MCF 10A (cell line): ENCODE measurements around the gene SRP9. TPM values are rescaled to one million over a fixed set of nuclear protein-coding genes. Genes with fewer than 3 reads are reported as not detected.
"Not testable (repeated sequence)": the region's sequence is repeated elsewhere in the genome, so short reads cannot be mapped to it uniquely, and the experiment has no call there.

Experiments
- BruUV-seq: library from RNA; stranded (reverse); fragments of 400-500 nt; replicated peaks from 2 replicates; lab custom pipeline; 2021; lab: Mats Ljungman, UMichigan
- CTCF ChIA-PET: fragments of 300-600 bp; sonication (Branson Sonifier 250); formaldehyde crosslinking; extraction: SDS; loops from one replicate; lab custom pipeline; 2021; ENCODE audit warnings: antibody characterized with exemption, inconsistent platforms; lab: Yijun Ruan, JAX
- POLR2A ChIA-PET: fragments of 300-600, 350-650 bp; sonication (Branson Sonifier 250); formaldehyde crosslinking; extraction: SDS; loops from one replicate; lab custom pipeline; 2020; ENCODE audit warnings: antibody characterized with exemption, inconsistent platforms; lab: Yijun Ruan, JAX
- DNase-seq: peaks from one replicate; pipeline ENCODE4 v3.0.0-alpha.2; 2018; ENCODE audit not compliant: unreplicated experiment
- H3K27ac Mint-ChIP-seq: one replicate; pipeline ENCODE4 v1.8.0; 2022; ENCODE audit warnings: mild to moderate bottlenecking, low read depth, mixed read lengths; ENCODE audit not compliant: unreplicated experiment
- H3K27me3 Mint-ChIP-seq: one replicate; pipeline ENCODE4 v1.8.0; 2022; ENCODE audit warnings: mixed read lengths; ENCODE audit not compliant: insufficient read depth, unreplicated experiment
- H3K36me3 Mint-ChIP-seq: one replicate; pipeline ENCODE4 v1.8.0; 2022; ENCODE audit warnings: mild to moderate bottlenecking, moderate library complexity, mixed read lengths; ENCODE audit not compliant: insufficient read depth, unreplicated experiment
- H3K4me1 Mint-ChIP-seq: one replicate; pipeline ENCODE4 v1.8.0; 2022; ENCODE audit warnings: mixed read lengths; ENCODE audit not compliant: insufficient read depth, unreplicated experiment
- H3K4me3 Mint-ChIP-seq: one replicate; pipeline ENCODE4 v1.8.0; 2022; ENCODE audit warnings: mild to moderate bottlenecking, moderate library complexity, mixed read lengths; ENCODE audit not compliant: unreplicated experiment
- H3K9me3 Mint-ChIP-seq: one replicate; pipeline ENCODE4 v1.8.0; 2022; ENCODE audit warnings: mixed read lengths; ENCODE audit not compliant: unreplicated experiment
- intact Hi-C: fragments of 100-400 bp; cut with micrococcal nuclease; formaldehyde crosslinking; loops from 2 replicates; pipeline ENCODE4 v1.14.1; 2022
- total RNA-seq: library from RNA; stranded (reverse); gene quantifications from 2 replicates; pipeline ENCODE4 v1.2.3, GENCODE V29; 2022
- TF ChIP-seq, protein P1 (sequence below): fragments of 200-600 bp; IDR thresholded peaks from one replicate; pipeline ENCODE4 v1.8.0; 2022; ENCODE audit warnings: antibody characterized with exemption, mild to moderate bottlenecking; ENCODE audit not compliant: unreplicated experiment

Gene SRP9
- total RNA-seq, 1 experiment from 2014 or later: 417 TPM

DNA sequence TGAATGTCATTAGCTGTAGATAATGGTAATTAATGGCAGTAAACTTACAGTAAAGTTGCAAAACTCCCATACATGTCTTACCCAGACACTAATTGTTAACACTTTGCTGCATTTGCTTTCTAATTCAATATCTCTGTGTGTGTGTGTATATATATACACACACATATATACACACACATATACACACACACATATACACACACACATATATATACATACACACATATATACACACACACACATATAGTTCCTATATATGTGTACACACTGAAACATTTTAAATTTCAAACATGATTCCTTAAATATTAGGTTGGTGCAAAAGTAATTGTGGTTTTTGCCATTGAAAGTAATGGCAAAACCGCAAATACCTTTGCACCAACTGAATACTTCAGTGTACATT is 28.6 kb downstream of the SRP9 start:
- Mint-ChIP-seq H3K4me3 (no peak overlapping the region), H3K9me3 (no peaks in the 10 kb centered on the region), H3K4me1 (peaks cover 10% of the 10 kb centered on the region), H3K36me3 (peaks cover 7% of the 10 kb centered on the region), H3K27me3 (no peaks in the 10 kb centered on the region), H3K27ac (no peak overlapping the region)
- intact Hi-C loops: no loop called here
- CTCF ChIA-PET: interaction anchor here (0.6 to 0.9 kb wide), 4 partner anchors 9 to 332 kb away, joined by 3 to 4 read pairs (median 4); no protein-coding TSS in a partner anchor
- BruUV-seq: no TSS peak
- POLR2A ChIA-PET: interaction anchor here (0.6 to 1.7 kb wide), 7 partner anchors 14 to 343 kb away, joined by 3 to 5 read pairs (median 4); partner anchors contain the start of gene SRP9
- DNase-seq: no peak
- TF ChIP-seq, protein P1, sequence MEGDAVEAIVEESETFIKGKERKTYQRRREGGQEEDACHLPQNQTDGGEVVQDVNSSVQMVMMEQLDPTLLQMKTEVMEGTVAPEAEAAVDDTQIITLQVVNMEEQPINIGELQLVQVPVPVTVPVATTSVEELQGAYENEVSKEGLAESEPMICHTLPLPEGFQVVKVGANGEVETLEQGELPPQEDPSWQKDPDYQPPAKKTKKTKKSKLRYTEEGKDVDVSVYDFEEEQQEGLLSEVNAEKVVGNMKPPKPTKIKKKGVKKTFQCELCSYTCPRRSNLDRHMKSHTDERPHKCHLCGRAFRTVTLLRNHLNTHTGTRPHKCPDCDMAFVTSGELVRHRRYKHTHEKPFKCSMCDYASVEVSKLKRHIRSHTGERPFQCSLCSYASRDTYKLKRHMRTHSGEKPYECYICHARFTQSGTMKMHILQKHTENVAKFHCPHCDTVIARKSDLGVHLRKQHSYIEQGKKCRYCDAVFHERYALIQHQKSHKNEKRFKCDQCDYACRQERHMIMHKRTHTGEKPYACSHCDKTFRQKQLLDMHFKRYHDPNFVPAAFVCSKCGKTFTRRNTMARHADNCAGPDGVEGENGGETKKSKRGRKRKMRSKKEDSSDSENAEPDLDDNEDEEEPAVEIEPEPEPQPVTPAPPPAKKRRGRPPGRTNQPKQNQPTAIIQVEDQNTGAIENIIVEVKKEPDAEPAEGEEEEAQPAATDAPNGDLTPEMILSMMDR: no peak

GRCh38 chr1:225806736-225807135 is 29.1 kb downstream of the SRP9 start:
- DNase-seq, intact Hi-C loops, H3K36me3 Mint-ChIP-seq, H3K9me3 Mint-ChIP-seq, H3K4me3 Mint-ChIP-seq, H3K27me3 Mint-ChIP-seq, H3K27ac Mint-ChIP-seq, BruUV-seq: not testable (repeated sequence)
- ChIA-PET CTCF (interaction anchor here (0.6 to 6.5 kb wide), 4 partner anchors 10 to 246 kb away, joined by 3 to 75 read pairs (median 4); partner anchors contain the start of gene SRP9), POLR2A (interaction anchor here (0.6 to 1.2 kb wide), 3 partner anchors 19 to 344 kb away, joined by 3 to 5 read pairs (median 3); partner anchors contain the start of gene SRP9)
- H3K4me1 Mint-ChIP-seq: peaks cover 13% of the 10 kb centered on the region

- no peaks in the 10 kb centered on the region for H3K27me3 Mint-ChIP-seq
- H3K9me3 Mint-ChIP-seq: no peaks in the 10 kb centered on the region
- H3K4me1 Mint-ChIP-seq: peaks cover 20% of the 10 kb centered on the region
- BruUV-seq: no TSS peak
- TF ChIP-seq, protein P1: no peak
- peaks cover 7% of the 10 kb centered on the region for H3K36me3 Mint-ChIP-seq
- CTCF ChIA-PET: interaction anchor here (0.6 to 6.5 kb wide), 9 partner anchors 7 to 1993 kb away, joined by 3 to 75 read pairs (median 6); partner anchors contain the start of genes SRP9 and TMEM63A
- DNase-seq: no peak
- intact Hi-C loops: no loop called here
- no peak overlapping the region for H3K4me3 Mint-ChIP-seq
- POLR2A ChIA-PET: interaction anchor here (0.5 to 7.5 kb wide), 8 partner anchors 15 to 322 kb away, joined by 3 to 135 read pairs (median 5); partner anchors contain the start of genes PYCR2, SRP9 and TMEM63A
- no peak overlapping the region for H3K27ac Mint-ChIP-seq
Observed at GRCh38 chr1:225808136-225808535, 30.5 kb downstream of the SRP9 start.

DNA sequence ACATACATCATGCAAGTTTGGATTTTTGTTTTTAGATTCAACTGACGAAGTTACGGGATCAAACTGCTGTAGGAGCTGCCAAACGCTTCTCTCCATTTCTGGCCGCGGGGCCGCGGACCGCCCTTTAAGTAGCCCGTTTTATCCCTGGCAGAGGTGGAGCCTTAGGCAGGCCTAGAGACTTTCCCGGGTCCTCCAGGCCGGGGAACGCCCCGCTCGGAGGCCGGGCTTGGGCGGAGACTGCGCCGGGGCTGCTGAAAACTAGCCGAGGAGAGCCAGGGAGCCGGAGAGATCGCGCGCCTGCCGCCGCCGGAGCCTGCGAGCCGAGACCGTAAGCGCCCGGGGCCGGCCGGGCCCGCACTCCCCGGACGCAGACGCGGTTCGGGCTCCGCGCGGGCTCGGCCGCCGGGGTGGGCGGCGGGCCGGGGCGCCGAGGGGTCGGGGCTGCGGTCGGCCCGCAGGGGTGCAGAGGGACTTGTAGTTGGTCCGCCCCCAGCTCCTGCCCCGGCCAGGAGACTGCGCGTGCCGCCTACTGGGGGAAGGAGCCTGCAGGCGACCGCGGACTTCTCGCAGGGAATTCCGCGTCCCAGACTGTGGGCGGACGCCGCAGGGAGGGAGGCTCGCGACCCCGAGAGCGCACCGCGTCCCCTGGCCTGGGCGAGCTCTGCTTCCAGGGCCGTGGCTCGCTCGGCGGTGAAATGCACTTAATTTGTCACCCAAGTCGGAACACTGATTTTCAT is 32.4 kb downstream of the SRP9 start, which contains the start of gene EPHX1:
Gene EPHX1 (plus strand): TSS at position 283 of the 737 bp plus-strand sequence. CDS start 18,606 bp downstream, outside the sequence.
- TF ChIP-seq, protein P1: peak; percentile 35
- POLR2A ChIA-PET: interaction anchor here (0.6 to 7.5 kb wide), 34 partner anchors 9 to 385 kb away, joined by 3 to 135 read pairs (median 6); partner anchors contain the start of genes ENAH, LEFTY1, PYCR2 and SDE2
- Mint-ChIP-seq H3K36me3 (peaks cover 12% of the 10 kb centered on the region), H3K27me3 (no peaks in the 10 kb centered on the region), H3K4me1 (peaks cover 25% of the 10 kb centered on the region), H3K27ac (peak within 1 kb of the TSS; percentile 82), H3K9me3 (no peaks in the 10 kb centered on the region), H3K4me3 (peak within 1 kb of the TSS; percentile 92)
- peak; percentile 97 for DNase-seq
- no TSS peak for BruUV-seq
- intact Hi-C loops: loop anchor here (1.0 to 2.0 kb wide), 2 partner anchors 32 to 73 kb away; partner anchors contain the start of gene TMEM63A
- CTCF ChIA-PET: interaction anchor here (0.5 to 6.5 kb wide), 31 partner anchors 9 to 413 kb away, joined by 3 to 75 read pairs (median 6); partner anchors contain the start of genes LBR, SRP9 and TMEM63A

DNA sequence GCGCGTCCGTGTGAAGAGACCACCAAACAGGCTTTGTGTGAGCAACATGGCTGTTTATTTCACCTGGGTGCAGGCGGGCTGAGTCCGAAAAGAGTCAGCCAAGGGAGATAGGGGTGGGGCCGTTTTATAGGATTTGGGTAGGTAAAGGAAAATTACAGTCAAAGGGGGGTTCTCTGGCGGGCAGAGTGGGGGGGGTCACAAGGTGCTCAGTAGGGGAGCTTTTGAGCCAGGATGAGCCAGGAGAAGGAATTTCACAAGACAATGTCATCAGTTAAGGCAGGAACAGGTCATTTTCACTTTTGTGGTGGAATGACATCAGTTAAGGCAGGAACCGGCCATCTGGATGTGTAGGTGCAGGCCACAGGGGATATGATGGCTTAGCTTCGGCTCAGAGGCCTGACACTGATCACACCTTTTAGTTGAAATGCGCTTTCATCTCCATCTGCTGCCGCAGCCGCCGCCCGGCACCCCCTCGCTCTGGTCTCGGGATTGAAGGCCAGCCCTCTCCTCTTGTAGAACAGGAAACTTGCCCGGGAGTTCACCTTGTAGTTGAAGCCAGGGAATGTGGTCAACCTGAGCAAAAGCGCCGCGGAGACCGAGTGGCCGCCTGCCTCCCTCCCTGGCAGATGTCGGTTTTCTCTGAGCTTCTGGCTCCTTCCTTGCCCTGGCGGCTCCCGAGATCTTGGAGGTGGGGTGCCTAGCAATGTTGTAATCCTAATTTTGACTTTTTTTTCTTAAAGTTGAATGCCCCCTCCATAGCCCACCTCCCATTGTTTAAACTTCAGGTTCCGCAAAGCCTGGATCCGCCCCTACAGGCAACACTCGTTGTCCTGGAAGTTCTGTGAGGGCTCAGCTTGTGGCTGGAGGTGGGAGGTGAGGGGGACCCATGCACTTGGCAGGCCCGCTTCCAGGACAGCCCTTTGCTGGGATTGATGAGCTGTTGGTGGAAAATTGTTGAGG is 33.2 kb downstream of the SRP9 start:
- intact Hi-C loops: loop anchor here (1.0 to 2.0 kb wide), 2 partner anchors 33 to 72 kb away; partner anchors contain the start of gene TMEM63A
- POLR2A ChIA-PET: interaction anchor here (0.8 to 7.5 kb wide), 34 partner anchors 8 to 346 kb away, joined by 3 to 135 read pairs (median 6); partner anchors contain the start of genes ENAH, LEFTY1, PYCR2 and SDE2
- CTCF ChIA-PET: interaction anchor here (0.6 to 6.5 kb wide), 34 partner anchors 8 to 444 kb away, joined by 3 to 75 read pairs (median 6); partner anchors contain the start of genes SRP9 and TMEM63A
- H3K36me3 Mint-ChIP-seq: peaks cover 12% of the 10 kb centered on the region
- H3K27ac Mint-ChIP-seq: peak overlapping the region; percentile 82
- not testable (repeated sequence) for H3K27me3 Mint-ChIP-seq, H3K9me3 Mint-ChIP-seq
- DNase-seq: peak; percentile 60
- BruUV-seq: TSS peak; percentile 40
- peaks cover 25% of the 10 kb centered on the region for H3K4me1 Mint-ChIP-seq
- peak overlapping the region; percentile 92 for H3K4me3 Mint-ChIP-seq
